Activated naive CD8-positive, alpha-beta T cell treated with anti-CD3 and anti-CD28 coated beads, Interleukin-2, amount 50 U/mL, for 24 hours (primary cell): ENCODE results near the gene IFNL2.

ENCODE experiments used
- ATAC-seq: fragments of 150-1000 bp; cut with Tn5 transposase; one replicate; pipeline ENCODE4 v1.10.0; 2021
- DNase-seq: peaks from one replicate; pipeline ENCODE4 v3.0.0; 2021
- H3K27ac Mint-ChIP-seq: one replicate; pipeline ENCODE4 v1.8.0; 2021; ENCODE audit warnings: mild to moderate bottlenecking, mixed read lengths
- H3K27me3 Mint-ChIP-seq: one replicate; pipeline ENCODE4 v1.8.0; 2021; ENCODE audit warnings: mixed read lengths
- H3K36me3 Mint-ChIP-seq: one replicate; pipeline ENCODE4 v1.8.0; 2021; ENCODE audit warnings: low read depth, mixed read lengths
- H3K4me1 Mint-ChIP-seq: one replicate; pipeline ENCODE4 v1.8.0; 2021; ENCODE audit warnings: mixed read lengths
- H3K4me3 Mint-ChIP-seq: one replicate; pipeline ENCODE4 v1.8.0; 2021; ENCODE audit warnings: mild to moderate bottlenecking, moderate library complexity, mixed read lengths
- H3K9me3 Mint-ChIP-seq: one replicate; pipeline ENCODE4 v1.8.0; 2021; ENCODE audit warnings: mixed read lengths

The IFNL2 gene

DNA sequence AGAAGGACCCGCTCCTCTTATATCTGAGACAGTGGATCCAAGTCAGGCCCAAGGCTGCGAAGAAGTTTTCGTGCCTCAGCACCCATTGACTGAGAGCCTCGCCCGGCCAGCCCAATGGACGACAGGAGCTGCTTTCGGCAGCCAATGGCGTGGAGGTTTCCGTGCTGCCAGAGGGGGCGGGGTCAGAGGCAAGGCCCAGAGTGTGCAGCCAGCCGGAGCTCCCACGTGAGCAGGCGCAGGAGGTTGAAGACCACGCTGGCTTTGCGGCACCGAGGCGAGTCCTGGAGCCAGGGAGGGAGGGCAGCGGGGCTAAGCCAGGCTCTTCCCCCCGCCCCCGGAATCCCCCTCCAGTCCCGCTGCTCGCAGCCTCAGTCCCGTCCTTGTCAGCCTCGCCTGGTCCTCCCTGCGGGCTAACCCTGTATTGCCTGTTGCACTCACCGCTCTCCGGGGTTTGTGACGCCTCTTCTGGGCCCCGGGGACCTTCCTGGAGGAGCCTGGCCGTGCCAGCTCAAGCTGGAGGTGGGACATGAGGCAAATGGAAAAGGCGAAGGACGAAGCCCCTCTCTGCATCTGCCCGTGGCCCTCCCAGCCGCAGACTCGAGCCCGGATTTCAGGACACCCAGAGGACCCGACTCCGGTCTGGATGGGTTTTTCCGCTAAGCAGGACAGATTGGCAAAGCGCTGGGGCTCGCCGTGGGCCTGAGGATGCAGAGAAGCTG lies 21.1 kb upstream of the IFNL2 start:
- Mint-ChIP-seq H3K4me1 (no peaks in the 10 kb centered on the region), H3K9me3 (no peaks in the 10 kb centered on the region), H3K4me3 (no peak overlapping the region), H3K27me3 (peaks cover 7% of the 10 kb centered on the region), H3K27ac (no peak overlapping the region), H3K36me3 (no peaks in the 10 kb centered on the region)
- peak; percentile 26 for DNase-seq
- peak; percentile 31 for ATAC-seq

DNA sequence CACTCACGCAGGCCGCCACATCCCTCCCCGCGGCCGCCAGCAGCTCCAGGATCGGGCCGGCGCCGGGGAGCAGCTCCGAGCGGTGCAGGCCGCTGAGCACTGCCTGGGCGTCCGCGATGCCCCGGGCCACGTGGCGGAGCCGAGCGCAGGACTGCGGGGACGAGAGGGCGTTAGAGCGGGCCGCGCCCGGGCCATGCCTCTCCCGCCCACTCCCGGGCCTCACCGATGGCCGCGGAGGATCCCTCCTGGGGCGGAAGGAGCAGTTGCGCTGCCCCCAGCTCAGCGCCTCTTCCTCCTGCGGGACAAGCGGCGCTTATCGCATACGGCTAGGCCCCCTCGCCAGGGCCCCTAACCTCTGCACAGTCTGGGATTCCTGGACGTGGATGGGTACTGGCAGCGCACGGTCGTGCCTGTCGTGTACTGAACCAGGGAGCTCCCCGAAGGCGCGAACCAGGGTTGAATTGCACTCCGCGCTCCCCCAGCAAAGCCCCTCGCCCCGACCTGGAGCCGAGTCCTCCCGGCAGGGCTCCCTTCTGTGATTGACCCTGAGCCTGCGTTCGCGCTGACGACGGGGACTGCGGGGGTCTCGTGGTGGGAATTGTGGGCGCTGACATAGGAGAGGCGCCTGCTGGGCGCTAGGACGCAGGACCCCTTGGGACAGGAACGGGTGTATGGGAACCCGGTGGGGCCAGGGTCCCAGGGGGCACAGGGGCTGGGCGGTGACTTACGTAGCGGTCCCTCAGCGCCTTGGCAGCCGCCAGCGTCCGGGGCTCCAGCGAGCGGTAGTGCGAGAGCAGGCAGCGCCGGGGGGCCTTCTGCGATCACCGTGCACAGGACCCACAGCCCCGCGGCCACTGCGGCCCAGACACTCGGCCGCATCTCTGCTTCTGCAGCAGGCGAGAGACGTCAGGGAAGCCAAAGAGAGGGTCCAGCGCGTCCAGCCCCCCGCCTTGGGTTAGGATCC lies 20.2 kb upstream of the IFNL2 start:
- Mint-ChIP-seq H3K27me3 (peaks cover 7% of the 10 kb centered on the region), H3K4me3 (no peak overlapping the region), H3K36me3 (no peaks in the 10 kb centered on the region), H3K4me1 (no peaks in the 10 kb centered on the region), H3K9me3 (no peaks in the 10 kb centered on the region), H3K27ac (no peak overlapping the region)
- no peak for DNase-seq
- peak; percentile 35 for ATAC-seq

DNA sequence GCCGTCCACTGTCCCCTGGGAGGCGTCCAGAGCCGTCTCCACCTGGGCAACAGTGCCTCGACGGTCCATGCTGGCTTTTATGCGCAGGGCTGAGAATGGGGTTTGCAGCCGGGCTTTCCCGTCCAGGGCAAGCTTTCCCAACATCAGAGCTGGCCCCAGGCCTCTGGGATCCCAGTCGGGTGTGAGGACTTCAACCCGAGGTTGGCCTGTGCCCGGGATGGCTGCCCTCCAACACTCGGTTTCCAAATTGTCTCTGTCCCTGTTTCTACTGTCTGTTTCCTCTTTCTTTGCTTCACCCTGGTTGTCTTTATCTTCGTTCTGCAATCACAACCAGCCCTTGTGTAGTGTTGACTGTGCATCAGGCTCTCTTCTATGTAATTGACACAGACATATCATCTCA lies 19.4 kb upstream of the IFNL2 start, which contains the start of gene IFNL4:
Gene IFNL4 (minus strand): TSS at position 51 of the 400 bp plus-strand sequence.
- no peaks in the 10 kb centered on the region for H3K9me3 Mint-ChIP-seq
- ATAC-seq, result no peak
- H3K4me3 Mint-ChIP-seq, result no peak within 1 kb of the TSS
- H3K27ac Mint-ChIP-seq, result no peak within 1 kb of the TSS
- no peaks in the 10 kb centered on the region for H3K36me3 Mint-ChIP-seq
- no peak for DNase-seq
- H3K27me3 Mint-ChIP-seq, result peaks cover 7% of the 10 kb centered on the region
- H3K4me1 Mint-ChIP-seq, result no peaks in the 10 kb centered on the region

DNA sequence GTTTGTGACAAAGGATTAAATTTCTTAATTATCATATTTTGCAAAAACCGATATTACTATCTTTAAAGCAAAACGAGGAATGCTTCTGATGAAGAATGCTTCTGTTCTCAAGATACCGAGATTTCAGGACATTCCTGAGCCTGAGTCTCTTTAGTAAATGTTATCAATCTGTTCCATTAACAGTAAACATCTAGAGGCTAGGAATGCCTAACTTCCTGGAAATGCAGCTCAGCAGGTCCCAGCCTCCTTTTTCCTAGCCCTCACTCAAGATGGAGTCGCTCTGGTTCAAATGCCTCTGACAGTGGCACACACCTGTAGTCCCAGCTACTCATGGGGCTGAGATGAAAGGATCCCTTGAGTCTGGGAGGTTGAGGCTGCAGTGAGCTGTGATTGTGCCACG lies 17.1 kb upstream of the IFNL2 start:
- Mint-ChIP-seq H3K9me3 (no peaks in the 10 kb centered on the region), H3K27ac (no peak overlapping the region), H3K4me1 (no peaks in the 10 kb centered on the region), H3K4me3 (no peak overlapping the region), H3K27me3 (peaks cover 7% of the 10 kb centered on the region), H3K36me3 (no peaks in the 10 kb centered on the region)
- DNase-seq (no peak), ATAC-seq (no peak)

DNA sequence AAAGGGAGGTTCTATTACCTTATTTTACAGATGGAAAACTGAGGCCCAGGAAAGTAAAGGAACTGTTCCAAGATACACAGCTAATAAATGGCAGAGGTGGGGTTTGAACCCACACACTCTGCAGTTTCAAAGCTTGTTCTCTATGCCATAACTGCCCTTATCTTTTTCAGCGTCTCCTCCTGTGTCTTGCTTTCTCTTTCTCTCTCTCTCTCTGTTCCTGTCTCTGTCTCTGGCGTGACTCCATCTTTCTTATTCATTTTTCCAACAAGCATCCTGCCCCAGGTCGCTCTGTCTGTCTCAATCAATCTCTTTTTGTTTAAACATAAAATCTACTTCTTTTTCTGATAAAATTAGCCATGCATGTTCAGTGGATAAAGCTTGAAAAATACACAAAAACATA lies 16.4 kb upstream of the IFNL2 start:
- Mint-ChIP-seq H3K4me3 (no peak overlapping the region), H3K4me1 (no peaks in the 10 kb centered on the region), H3K27ac (no peak overlapping the region), H3K36me3 (no peaks in the 10 kb centered on the region), H3K27me3 (peaks cover 7% of the 10 kb centered on the region), H3K9me3 (no peaks in the 10 kb centered on the region)
- DNase-seq, result no peak
- no peak for ATAC-seq

DNA sequence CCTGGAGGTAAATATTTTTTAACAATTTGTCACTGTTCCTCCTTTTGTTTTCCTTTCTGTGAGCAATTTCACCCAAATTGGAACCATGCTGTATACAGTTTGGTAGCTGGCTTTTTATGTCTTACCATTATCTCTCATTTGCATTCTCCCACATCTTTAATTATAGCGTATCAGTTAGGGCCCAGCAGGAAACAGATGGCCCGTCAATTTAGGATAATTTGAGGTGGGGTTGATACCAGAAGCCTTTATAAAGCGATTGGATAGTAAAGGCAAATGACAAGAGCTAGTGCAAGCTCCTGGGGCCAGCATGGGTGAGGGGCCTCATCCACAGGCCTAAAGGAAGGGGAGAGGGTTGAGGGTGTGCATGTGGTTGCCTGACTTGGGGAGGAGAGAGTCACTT lies 15.7 kb upstream of the IFNL2 start:
- no peaks in the 10 kb centered on the region for H3K4me1 Mint-ChIP-seq
- no peak overlapping the region for H3K4me3 Mint-ChIP-seq
- DNase-seq, result no peak
- H3K27ac Mint-ChIP-seq, result no peak overlapping the region
- H3K27me3 Mint-ChIP-seq, result peaks cover 2% of the 10 kb centered on the region
- H3K9me3 Mint-ChIP-seq, result no peaks in the 10 kb centered on the region
- no peak for ATAC-seq
- H3K36me3 Mint-ChIP-seq, result no peaks in the 10 kb centered on the region

DNA sequence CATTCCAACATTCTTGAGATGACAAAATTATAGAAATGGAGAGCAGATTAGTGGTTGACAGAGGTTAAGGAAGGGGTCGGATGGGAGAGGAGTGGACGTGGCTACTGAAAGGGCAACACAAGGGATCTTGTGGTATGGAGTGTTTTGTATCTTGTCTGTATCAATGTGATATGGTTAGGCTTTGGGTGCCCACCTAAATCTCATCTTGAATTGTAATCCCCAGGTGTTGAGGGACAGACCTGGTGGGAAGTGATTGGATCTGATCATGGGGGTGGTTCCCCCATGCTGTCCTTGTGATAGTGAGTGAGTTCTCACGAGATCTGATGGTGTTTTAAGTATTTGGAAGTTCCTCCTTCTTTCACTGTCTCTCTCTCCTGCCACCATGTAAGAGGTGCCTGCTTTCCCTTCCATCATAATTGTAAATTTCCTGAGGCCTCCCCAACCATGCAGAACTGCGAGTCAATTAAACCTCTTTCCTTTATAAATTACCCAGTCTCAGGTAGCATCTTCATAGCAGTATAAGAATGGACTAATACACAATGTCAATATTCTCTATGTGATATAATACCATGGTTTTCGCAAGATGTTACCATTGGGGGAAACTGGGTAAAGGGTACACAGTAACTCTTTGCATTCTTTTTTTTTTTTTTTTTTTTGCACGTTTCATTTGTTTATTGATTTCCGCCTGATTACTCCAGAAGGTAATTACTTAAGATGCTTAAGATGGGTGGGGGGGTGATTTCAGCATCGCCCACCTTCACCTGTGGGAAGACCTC lies 14.6 kb upstream of the IFNL2 start:
- no peak for DNase-seq
- H3K27me3 Mint-ChIP-seq, result peaks cover 2% of the 10 kb centered on the region
- no peak overlapping the region for H3K27ac Mint-ChIP-seq
- peaks cover 7% of the 10 kb centered on the region for H3K4me1 Mint-ChIP-seq
- H3K4me3 Mint-ChIP-seq, result no peak overlapping the region
- H3K9me3 Mint-ChIP-seq, result no peaks in the 10 kb centered on the region
- no peak for ATAC-seq
- H3K36me3 Mint-ChIP-seq, result no peaks in the 10 kb centered on the region

DNA sequence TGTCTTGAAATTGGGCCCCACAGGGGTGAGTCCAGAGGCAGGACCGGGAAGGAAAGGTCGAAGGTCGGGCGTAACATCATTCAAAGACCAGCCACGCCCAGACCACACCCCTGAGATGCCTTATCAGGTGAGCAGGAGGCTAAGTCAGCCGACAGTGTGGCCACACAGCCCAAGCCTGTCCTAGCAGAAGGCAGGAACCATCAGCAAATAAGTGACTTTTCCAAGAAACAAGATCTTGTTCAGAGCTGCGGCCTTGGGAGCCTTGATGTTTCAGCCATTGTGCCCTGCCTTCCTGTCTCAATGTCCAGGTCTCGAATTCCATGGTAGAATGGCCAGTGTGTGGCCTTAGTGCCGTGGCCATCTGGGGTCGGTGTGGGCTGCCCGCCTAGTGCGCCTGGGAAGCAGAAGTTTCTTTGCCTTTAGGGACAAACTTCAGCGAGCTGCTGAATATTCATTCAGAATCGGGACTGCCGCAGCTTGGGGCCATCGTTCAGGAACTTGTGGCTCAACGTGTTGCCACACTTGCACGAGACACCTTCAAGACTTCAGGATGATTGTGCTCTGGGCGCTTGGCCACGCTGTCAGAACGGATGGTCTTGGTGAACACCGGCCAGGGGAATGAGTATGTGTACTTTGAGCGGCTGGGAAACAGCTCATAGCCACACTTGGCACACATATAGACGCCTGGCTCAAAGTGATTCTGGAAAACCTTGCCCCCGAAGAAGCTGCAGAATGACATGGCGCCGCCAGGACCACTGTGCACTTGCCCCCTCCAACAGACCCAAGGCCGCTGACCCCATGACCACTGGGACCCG lies 13.5 kb upstream of the IFNL2 start:
- Mint-ChIP-seq H3K9me3 (no peaks in the 10 kb centered on the region), H3K36me3 (no peaks in the 10 kb centered on the region), H3K4me3 (no peak overlapping the region), H3K27ac (no peak overlapping the region), H3K4me1 (peaks cover 7% of the 10 kb centered on the region), H3K27me3 (no peaks in the 10 kb centered on the region)
- DNase-seq (no peak), ATAC-seq (no peak)

DNA sequence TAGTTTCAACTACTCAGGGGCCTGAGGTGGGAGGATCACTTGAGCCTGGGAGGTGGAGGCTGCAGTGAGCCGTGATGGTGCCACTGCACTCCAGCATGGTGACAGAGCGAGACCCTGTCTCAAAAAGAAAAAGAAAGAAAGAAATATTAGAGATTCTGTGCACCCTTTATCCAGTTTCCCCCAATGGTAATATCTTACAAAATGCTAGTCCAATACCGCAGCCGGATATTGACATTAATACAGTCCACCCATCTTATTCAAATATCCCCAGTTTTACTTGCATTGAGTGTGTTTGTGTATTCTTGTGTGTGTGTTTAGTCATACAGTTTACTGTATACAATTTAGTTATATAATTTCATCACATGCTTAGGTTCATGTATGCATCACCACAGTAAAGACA lies 11.0 kb upstream of the IFNL2 start:
- no peak for DNase-seq
- H3K36me3 Mint-ChIP-seq, result no peaks in the 10 kb centered on the region
- H3K27ac Mint-ChIP-seq, result no peak overlapping the region
- no peak overlapping the region for H3K4me3 Mint-ChIP-seq
- ATAC-seq, result no peak
- peaks cover 11% of the 10 kb centered on the region for H3K27me3 Mint-ChIP-seq
- no peaks in the 10 kb centered on the region for H3K9me3 Mint-ChIP-seq
- peaks cover 7% of the 10 kb centered on the region for H3K4me1 Mint-ChIP-seq

DNA sequence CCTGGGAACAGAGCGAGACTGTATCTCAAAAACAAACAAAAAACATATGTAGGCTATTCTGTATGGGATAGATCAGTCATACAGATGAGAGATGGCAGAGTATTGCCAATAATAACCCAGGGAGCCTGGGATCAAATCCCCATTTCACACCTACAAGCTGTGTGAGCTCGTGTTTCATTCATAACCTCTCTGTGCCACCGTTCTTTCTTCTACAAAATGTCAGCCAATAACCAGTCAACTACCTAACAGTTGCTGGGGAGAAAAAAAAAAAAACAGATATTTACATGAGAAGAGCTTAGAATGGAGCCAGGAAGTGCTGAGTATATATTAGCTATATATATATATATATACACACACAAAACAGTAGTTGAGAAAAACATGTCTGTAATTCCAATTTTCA lies 6.5 kb upstream of the IFNL2 start:
- peaks cover 34% of the 10 kb centered on the region for H3K27me3 Mint-ChIP-seq
- H3K4me3 Mint-ChIP-seq, result no peak overlapping the region
- H3K4me1 Mint-ChIP-seq, result peaks cover 14% of the 10 kb centered on the region
- H3K9me3 Mint-ChIP-seq, result no peaks in the 10 kb centered on the region
- ATAC-seq, result no peak
- H3K36me3 Mint-ChIP-seq, result no peaks in the 10 kb centered on the region
- no peak for DNase-seq
- H3K27ac Mint-ChIP-seq, result no peak overlapping the region

DNA sequence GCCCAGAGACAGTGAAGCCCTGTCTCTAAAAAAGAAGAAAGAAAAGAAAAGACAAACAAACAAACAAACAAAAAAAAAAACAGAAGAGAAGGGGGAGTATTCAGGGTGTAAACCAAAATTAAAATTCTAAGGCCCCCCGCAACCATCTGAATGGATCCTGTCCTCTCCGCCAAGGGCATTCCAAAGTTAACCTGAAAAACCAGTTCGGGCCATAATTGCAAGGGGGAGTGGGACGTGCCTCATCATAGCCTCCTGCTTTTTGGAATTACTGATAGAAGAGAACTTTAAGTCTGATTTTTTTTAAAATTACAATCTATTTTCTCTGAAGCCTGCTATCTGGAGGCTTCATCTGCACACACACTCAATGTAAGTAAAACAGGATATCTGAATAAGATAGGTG lies 5.7 kb upstream of the IFNL2 start:
- DNase-seq (no peak), ATAC-seq (no peak)
- Mint-ChIP-seq H3K4me3 (no peak overlapping the region), H3K4me1 (peaks cover 14% of the 10 kb centered on the region), H3K27me3 (peaks cover 34% of the 10 kb centered on the region), H3K9me3 (no peaks in the 10 kb centered on the region), H3K27ac (no peak overlapping the region), H3K36me3 (no peaks in the 10 kb centered on the region)

DNA sequence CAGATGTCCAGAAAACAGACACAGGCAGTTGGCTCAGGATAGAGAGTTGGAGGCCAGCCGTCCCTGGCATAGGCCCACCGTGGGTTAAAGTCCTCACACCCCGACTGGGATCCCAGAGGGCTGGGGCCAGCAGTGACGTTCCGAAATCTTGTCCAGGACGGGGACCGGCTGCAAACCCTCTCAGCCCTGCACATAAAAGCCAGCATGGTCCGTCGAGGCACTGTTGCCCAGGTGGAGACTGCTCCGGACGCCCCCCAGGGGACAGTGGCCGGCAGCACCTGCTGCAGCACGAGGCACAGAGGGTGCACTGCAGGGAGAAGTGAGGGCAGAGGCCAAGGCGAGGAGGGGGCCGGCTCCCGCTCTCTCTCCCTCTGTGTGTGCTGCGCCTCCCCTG lies 4.3 kb upstream of the IFNL2 start:
- no peak for ATAC-seq
- Mint-ChIP-seq H3K9me3 (no peaks in the 10 kb centered on the region), H3K4me1 (peaks cover 7% of the 10 kb centered on the region), H3K27ac (no peak overlapping the region), H3K27me3 (peaks cover 35% of the 10 kb centered on the region), H3K36me3 (no peaks in the 10 kb centered on the region), H3K4me3 (no peak overlapping the region)
- DNase-seq, result no peak

DNA sequence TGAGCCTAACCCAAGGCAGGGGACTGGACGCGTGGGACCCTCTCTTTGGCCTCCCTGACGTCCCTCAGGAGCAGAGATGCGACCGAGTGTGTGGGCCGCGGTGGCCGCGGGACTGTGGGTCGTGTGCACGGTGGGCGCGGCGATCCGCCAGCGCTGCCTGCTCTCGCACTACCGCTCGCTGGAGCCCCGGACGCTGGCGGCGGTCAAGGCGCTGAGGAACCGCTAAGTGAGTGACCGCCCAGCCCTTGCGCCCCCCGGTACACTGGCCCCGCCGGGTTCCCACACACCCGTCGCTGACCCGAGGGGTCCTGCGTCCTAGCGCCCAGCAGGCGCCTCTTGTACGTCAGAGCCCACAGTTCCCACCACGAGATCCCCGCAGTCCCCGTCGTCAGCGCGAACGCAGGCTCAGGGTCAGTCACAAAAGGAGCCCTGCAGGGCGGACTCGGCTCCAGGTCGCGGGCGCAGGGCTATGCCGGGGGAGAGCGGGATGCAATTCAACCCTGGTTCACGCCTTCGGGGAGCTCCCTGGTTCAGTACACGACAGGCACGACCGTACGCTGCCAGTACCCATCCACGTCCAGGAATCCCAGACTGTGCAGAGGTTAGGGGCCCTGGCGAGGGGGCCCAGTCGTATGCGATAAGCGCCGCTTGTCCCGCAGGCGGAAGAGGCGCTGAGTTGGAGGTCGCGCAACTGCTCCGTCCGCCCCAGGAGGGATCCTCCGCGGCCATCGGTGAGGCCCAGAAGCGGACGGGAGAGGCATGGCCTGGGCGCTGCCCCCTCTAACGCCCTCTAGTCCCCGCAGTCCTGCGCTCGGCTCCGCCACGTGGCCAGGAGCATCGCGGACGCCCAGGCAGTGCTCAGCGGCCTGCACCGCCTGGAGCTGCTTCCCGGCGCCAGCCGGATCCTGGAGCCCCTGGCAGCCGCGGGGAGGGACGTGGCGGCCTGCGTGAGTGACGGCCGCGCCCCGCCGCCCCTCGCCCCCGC lies 3.6 kb upstream of the IFNL2 start:
- H3K4me1 Mint-ChIP-seq, result peaks cover 7% of the 10 kb centered on the region
- H3K27ac Mint-ChIP-seq, result no peak overlapping the region
- peaks cover 38% of the 10 kb centered on the region for H3K27me3 Mint-ChIP-seq
- no peak for DNase-seq
- no peaks in the 10 kb centered on the region for H3K36me3 Mint-ChIP-seq
- no peak overlapping the region for H3K4me3 Mint-ChIP-seq
- no peak for ATAC-seq
- H3K9me3 Mint-ChIP-seq, result no peaks in the 10 kb centered on the region
